ENCODE data around the gene WDR73.
"Not testable (repeated sequence)": the region's sequence is repeated elsewhere in the genome, so short reads cannot be mapped to it uniquely, and the experiment has no call there.

WDR73 gene

DNA sequence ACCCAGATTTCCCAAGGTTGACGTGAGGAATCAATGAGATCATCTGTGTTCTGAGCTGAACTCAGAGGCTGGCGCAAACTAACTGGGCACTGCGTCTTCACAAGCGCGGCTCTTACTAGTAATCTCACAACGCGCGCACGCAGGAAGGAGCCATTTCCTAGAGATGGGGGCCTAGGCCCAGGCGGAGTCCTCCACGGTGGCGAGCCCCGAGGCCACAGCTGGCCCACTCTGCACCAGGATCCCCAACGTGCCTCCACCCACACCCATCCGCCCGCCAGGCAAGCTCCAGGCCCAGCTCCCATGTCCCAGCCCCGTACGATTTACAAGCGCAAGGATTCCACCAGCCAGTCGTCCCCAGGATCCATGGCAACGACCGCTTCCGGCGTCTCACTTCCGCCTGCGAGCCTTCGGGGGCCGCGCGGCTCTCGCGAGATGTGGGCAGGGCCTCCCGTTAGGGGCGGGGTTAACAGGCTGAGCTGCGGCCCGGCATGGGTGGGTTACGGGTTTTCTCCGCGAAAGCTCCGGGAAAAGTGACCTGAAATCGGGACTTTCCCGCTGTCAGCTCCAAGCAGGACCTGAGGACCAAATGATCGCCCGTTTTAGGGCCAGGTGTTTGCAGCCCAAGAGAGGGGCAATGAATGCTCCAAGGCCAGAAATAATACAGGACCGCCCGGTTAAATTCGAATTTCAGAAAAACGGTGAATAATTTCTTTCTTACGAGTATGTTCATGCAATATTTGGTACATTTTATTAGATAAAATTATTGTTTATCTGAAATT is at the start of gene WDR73:
Gene WDR73, minus strand, starts transcription at position 374 of the 779 bp plus-strand sequence. Its CDS starts 9 bp downstream, at position 365.
- DNase-seq: peak; percentile 99

GRCh38 chr15:84703808-84704207 is 49.7 kb upstream of the WDR73 start:
- DNase-seq: no peak

GRCh38 chr15:84702961-84703482 is 48.9 kb upstream of the WDR73 start:
- DNase-seq: no peak

GRCh38 chr15:84699538-84700191 is 45.6 kb upstream of the WDR73 start:
- DNase-seq: no peak

GRCh38 chr15:84697236-84697990 is 43.3 kb upstream of the WDR73 start:
- no peak for DNase-seq

GRCh38 chr15:84696757-84697156 is 42.7 kb upstream of the WDR73 start:
- no peak for DNase-seq

DNA sequence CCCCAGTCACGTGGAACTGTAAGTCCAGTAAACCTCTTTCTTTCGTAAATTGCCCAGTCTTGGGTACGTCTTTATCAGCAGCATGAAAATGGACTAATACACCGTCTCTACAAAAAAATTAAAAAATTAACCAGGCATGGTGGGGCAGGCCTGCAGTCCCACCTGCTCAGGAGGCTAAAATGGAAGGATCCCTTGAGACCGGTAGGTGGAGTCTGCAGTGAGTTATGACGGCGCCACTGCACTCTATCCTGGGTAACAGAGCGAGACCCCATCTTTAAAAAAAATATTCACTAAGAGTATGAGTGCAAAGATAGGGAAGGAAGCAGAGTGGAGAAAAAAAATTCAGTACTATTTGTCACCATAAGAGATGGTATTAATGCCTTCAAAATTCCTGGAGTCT is 36.3 kb upstream of the WDR73 start:
- no peak for DNase-seq

DNA sequence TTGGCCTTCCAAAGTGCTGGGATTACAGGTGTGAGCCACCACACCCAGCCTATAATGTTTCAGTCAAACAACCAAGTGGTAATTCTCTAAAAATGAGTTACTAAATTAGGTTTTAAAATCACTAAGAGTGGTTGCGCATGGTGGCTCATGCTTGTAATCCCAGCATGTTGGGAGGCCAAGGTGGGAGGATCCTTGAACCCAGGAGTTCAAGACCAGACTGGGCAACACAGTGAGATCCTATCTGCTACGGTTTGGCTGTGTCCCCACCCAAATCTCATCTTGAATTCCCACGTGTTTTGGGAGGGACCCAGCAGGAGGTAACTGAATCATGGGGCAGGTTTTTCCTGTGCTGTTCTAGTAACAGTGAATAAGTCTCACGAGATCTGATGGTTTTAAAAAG is 35.8 kb upstream of the WDR73 start:
- DNase-seq: no peak

DNA sequence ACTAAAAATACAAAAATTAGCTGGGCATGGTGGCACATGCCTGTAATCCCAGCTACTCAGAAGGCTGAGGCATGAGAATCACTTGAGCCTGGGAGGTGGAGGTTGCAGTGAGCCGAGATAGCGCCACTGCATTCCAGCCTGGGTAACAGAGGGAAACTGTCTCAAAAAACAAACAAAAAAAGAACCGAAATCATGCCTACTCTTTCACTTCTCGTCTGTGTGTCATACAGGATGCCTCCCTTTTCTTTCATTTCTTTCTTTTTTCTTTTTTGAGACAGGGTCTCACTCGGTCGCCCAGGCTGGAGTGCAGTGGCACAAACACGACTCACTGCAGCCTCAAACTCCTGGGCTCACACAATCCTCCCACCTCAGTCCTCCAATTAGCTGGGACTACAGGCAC is 32.4 kb upstream of the WDR73 start:
- not testable (repeated sequence) for DNase-seq

GRCh38 chr15:84685304-84685703 is 31.2 kb upstream of the WDR73 start:
- no peak for DNase-seq

GRCh38 chr15:84684092-84684491 is 30.0 kb upstream of the WDR73 start:
- no peak for DNase-seq

DNA sequence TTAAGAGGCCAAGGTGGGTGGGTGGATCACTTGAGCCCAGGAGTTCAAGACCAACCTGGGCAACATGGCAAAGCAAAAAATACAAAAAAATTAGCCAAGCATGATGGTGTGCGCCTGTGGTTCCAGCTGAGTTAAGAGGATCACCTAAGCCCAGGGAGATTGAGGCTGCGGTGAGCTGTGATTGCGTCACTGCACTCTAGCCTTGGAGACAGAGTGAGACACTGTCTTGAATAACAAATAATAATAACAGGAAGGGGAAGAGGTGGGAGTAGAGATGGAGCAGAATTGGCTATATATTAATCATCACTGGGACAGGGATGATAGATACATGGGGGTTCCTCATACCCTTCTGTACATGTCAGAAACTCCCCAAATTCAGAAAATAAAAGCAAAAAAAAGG is 27.7 kb upstream of the WDR73 start:
- no peak for DNase-seq

- no peak for DNase-seq
Observed at GRCh38 chr15:84671211-84671610, 17.1 kb upstream of the WDR73 start.

DNA sequence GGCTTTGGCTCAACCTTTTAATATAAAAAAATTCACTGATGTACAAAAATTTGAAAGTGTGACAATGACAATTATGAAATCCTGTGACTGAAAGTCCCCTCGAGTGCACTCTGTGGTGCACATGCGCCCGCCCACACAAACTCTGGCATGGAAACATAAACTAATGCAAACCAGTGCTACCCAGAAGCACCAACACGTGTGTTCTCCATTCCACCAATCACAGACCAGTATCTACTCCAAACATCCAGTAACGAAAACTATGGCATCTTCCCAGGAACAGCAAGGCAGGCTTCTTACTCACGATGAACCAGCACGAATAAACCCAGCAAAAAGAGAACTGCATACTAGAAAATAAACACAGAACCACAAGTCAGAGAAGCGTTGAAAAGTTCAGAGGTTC is 15.6 kb upstream of the WDR73 start:
- DNase-seq: no peak

- DNase-seq: no peak
Observed at GRCh38 chr15:84668221-84668982, 14.3 kb upstream of the WDR73 start.

DNA sequence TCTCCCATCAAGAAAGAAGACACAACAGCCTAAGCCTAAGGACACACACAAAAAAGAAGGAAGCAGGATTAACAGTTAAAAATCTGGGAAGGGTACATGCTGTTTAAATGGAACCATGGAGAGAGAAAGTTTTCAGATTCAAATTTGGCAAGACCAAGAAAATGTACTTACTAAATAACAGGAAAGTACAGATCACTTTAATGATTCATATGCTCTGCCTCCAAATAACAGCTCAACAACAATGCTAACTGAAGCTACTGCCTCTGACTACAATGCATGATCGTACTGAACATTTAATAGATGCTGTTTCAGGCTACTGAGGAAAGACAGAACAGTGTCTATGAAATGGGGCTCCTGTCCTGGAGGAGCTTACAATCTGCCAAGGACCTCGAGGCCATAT is 12.3 kb upstream of the WDR73 start:
- DNase-seq: no peak

- no peak for DNase-seq
Observed at GRCh38 chr15:84661001-84661400, 6.9 kb upstream of the WDR73 start.

- no peak for DNase-seq
Observed at GRCh38 chr15:84659904-84660781, 6.1 kb upstream of the WDR73 start.

- no peak for DNase-seq
Observed at GRCh38 chr15:84658788-84659411, 4.8 kb upstream of the WDR73 start.

GRCh38 chr15:84658080-84658787 is 4.2 kb upstream of the WDR73 start, which contains the start of gene NMB:
Gene NMB, minus strand, starts transcription at chr15:84658199. Its CDS starts 47 bp downstream, at chr15:84658152.
- DNase-seq: peak; percentile 85

DNA sequence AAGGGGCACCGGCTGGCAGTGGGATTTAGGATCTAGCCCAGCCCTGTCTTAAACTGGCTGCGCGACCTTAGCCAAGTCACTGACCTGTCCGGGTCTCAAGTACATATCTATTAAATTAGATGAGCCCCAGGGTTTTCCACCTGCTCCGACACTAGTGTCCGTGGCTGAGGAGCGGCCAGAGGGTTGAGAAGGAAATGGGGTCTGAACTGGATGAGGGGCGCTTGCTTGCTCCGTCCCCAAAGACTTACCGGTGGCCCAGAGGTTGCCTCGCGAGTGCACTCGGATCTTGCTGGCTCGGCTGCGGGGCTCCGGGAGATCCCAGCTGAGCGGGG is 3.6 kb upstream of the WDR73 start:
- no peak for DNase-seq

All from right forelimb (tissue), 1 donor.